Stimulated activated CD4-positive, alpha-beta T cell treated with anti-CD3 and anti-CD28 coated beads, Interleukin-15, amount 100 ng/mL, for 1 hour (primary cell): ENCODE results near the gene ANKRD55.
"Not testable (repeated sequence)": the region's sequence is repeated elsewhere in the genome, so short reads cannot be mapped to it uniquely, and the experiment has no call there.

ENCODE experiments used
- DNase-seq, 2 donors: peaks; one replicate each; pipeline ENCODE4 v3.0.0-alpha.2; 2020; ENCODE audit warnings: low read depth in 1 of 2, low spot score in 1 of 2

The ANKRD55 gene

DNA sequence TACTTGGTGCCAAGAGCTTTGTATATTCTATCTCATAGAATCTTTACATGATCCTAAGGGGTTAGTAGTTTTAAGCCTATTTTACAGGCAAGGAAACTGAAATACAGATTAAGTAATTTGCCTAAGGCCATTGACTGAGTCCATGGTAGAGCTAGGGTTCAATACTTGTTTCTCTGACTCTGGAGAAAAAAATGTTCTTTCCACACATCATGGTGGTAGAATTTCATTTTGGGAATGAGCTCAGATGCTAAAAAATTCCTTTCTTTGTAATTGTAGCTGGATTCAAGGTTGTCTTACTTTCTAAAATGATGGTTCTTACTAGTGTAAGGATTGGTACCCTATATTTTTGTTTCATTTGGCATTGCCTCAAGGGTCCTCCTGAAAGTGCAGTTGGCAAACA, 86.0 kb downstream of the ANKRD55 start:
- DNase-seq, result no peak

DNA sequence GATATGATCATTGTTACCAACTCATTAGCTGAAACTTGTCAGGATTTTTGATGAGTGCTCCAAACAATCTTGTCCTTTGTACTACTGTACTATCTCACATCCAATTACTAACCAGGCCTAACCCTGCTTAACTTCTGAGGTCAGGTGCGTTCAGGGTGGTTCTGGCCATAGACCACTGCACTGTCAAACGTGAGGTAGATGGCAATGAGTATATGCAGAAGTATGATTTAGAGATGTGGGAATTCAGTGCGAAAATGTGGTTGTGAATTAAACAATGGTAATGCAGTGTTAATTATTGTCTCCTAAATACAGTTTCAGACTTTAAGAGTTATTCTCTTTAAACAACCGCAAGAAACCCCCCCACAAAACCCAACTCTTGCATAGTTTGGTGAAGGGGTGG, 86.5 kb downstream of the ANKRD55 start:
- no peak for DNase-seq

DNA sequence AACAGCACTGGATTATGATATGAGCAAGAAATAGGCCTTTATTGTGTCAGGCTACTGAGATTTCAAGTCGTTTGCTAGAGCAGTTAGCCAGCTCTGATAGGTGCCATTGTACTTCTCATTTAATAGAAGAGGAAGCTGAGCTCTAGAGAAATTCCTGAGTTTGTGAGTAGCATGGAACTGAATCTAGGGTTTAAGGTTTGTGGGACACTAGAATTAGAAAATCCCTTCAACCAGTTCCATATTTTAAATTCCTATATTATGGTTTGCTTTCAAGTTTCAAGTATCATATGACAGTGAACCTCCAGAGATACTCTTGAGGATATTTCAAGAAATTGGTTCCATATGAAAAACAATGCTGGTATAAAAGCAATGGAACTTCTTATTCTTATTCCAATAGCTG, 87.6 kb downstream of the ANKRD55 start:
- no peak for DNase-seq

DNA sequence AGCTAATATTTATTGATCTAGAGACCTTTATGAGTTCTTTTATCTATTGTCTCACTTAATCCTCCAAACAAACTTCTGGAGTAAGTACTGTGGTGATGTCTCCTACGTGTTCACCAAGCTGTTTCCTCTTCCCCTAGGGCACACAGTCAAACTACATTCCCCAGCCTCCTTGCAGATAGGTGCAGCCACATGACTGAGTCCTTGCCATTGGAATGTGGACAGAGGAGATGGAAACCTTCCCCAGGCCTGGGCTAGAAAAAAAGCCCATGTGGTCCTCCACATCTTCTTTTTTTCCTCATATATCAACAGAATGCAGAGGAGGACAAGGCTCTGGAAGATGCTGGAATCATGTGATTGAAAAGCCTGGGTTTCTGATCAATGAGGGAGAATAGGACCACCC, 88.0 kb downstream of the ANKRD55 start:
- DNase-seq, result no peak

DNA sequence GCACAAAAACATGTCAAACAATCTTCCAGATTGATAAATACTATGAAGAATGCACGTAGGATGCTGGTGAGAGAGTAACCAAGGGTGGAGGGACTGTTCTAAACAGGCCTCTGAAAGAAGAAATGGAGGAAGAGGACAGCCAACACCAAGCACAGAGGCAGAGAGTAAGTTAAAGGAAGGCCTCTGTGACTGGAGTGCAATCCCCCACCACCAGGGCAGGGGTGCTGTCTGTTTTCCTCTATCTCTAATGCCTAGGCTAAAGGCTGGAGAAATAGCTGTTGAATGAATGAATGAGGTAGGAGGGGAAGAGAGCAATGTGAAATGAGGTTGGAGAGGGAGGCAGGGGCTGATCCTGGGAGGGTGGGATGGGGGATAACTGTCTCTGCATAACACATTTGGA, 88.9 kb downstream of the ANKRD55 start:
- DNase-seq, result no peak

DNA sequence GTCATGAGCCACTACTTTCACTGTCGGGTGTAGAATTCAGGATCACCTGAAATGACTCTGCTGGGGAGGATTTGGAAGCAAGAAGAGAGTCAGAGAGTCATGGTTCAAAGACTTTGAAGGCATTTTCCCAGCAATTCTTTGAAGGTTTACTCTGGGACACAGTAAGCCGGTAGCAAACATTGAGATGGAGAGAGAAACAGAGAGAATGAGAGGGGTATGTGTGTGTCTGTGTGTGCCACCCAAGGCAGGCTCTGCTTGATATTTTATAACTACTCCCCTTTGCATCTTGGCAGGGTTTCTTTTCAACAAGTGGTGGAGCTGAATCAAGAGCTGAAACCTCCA, 89.8 kb downstream of the ANKRD55 start:
- no peak for DNase-seq

DNA sequence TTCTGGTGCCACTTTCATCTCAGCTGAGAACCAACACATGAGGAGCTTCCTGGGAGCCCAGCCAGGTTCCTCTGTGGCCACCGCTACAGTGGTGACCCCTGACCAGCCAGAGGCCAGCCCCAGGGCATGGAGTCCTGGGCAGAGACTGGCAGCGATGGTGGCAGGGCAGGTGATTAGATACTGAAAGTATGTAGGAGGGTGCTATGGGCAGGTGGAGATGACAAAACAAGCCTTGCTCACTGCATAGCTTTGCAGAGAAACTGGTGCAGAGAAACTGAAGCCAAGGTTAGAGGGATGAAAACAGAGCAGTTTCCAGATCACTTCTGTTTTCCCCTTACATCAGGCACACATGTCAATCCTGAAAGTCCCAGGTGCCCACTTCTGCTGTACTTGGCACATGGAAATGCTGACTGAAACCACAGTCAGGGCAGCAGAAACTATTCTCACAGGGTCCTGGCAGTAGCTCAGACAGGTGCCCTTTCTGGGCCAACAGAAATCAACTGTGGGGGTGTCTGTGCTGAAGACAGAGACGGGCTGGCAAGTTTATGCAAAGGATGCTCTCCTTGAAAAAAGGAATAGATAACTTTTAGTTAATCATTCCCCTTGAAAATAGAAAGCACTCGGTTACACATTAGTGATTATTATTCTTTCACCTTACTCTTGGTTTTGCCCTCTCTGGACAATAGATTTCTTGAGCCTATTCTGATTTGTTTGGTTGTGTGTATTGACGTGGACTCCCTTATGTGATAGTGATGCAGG, 90.3 kb downstream of the ANKRD55 start:
- no peak for DNase-seq

DNA sequence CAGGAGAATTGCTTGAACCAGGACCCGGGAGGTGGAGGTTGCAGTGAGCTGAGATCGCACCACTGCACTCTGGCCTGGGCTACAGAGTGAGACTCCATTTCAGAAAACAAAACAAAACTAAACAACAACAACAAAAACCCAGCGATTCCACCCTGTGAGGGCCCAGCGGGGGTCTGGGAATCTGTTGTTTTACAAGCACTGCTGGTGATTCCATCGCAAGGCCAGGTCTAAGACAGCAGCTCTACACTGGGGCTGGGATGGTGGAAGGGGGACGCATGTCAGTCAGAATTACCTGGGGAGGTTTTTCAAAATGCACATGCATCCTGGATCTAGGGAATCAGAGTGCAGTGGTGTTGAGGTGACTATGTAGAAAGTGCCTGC, 90.9 kb downstream of the ANKRD55 start:
- no peak for DNase-seq

DNA sequence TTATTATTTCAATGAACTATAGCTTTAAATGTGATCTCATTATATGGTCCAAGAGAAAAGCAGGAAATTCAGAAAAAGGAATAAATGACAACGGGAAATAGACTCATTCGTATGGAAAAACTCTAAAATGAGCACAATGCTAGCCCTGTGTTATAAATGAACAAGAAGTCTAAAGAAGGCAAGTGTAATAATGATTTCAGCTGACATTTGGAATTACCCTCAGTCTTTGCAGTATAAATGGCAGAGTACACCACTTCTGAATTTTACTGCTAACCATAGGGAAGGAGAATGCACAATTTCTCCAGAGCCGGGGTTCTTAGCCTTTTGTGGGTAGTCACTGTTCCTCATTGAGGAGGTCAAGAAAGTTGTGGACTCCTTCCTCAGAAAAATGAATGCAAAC, 93.1 kb downstream of the ANKRD55 start:
- DNase-seq, result no peak

DNA sequence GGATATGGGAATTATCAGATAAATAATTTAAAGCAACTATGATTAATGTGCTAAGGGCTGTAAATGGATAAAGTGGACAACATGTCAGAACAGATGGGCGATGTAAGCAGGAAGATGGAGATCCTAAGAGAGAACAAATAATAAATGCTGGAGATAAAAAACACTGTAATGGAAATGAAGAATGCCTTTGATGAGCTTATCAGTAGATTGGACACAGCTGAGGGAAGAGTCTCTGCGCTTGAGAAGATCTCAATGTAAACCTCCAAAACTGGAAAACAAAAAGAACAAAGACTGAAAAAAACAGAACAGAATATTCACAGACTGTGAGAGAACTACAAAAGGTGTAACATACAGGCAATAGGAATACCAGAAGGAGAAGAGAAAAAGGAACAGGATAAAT, 102.5 kb downstream of the ANKRD55 start:
- no peak for DNase-seq

DNA sequence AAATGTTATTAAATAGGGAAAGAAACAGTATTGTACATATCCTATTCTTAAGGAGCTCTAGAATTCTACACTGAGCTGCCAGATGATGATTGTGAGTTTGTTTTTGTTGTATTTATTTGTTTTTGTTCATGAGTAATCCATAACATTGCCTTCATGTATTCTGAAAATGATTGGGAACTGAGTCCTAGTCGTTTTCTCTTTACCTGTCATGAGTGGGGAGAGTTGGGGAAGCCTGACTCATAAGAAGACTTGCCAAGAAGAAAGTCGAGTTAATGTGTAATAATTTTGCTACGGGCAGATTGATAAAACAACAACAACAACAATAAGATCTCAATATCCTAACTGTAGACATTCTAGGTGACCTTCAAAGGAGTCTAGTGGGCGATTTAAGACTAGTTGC, 103.8 kb downstream of the ANKRD55 start:
- no peak for DNase-seq

DNA sequence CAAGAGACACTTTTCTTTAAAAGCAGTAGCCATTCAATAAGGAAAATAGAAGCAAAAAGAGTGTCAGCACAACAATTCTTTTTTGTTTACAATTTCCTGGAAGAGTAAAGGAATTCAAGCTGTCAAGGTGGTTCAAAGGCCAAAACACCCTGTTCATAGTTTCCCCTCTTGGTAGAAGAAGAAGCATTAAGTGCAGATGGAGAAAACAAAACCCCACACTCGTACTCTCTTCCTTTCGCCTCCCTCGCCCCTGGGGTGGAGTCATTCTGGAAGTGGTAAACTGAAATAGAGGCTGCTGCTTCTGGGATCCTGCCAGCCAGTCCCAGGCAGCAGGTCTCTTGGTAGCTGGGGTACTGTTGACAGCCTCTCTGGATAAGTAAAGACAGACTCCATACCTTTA, 105.0 kb downstream of the ANKRD55 start:
- DNase-seq, result no peak

DNA sequence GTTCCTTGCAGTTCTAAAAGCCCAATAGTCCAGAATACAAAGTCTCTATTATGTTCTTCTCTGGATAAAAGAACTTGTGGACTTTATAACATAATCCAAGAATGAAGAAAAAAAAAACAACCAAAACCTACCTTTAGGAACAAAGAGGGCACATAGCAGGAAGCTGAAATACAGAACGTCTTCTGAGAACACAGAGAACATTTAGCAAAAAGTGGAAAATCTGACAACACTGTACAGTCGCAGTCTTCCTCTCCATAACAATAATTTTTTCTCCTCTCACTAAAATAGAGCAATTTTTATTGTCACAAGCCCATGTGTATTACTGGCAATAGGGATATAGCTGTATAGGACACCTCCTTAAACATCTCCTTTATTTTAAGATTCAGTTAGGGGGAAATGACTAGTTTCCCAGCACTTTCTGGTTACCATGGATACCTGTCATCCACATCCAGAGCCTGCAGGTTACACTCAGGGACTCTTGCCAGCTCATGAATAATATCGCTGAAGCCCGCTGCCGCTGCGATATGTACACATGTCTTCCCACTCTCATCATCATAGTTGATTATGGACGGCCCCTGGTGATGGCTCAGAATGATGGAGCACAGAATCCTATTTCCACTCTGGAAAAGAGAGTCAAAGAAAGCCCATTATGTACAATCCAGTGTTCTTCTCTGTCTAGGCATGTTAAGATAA, 106.5 kb downstream of the ANKRD55 start:
- DNase-seq, result no peak

DNA sequence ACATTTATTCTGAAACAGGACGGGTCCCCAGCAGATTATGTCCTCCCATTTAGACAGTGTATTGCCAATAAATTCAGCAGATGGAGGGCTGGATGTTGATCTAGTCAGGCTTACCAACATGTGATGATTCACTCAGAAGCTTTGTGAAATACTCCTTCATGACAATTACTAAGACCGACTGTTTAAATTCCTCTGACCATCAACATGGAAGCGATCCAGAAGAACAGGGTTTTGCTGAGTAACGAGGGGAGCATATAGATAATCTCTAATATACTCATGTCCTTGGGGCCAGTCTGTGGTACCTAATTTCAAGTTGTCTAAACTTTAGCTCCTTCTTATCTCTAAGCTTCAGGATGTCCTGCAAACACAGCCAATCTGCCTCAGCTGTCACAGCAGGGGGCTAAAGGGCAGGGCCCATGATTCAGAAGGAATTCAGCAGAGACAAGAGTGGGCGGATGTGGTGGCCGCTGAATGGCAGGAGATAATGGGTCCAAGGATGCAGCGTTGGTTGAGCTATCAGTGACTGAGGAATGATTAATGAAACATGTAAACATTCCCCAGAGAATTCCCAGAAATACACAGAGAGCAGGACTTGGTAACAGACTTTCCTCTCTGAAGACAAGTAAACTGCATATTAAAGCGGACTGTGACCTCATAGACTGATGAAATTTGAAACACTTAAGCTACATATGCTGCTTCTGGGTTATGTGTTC, 109.4 kb downstream of the ANKRD55 start:
- DNase-seq, result no peak

DNA sequence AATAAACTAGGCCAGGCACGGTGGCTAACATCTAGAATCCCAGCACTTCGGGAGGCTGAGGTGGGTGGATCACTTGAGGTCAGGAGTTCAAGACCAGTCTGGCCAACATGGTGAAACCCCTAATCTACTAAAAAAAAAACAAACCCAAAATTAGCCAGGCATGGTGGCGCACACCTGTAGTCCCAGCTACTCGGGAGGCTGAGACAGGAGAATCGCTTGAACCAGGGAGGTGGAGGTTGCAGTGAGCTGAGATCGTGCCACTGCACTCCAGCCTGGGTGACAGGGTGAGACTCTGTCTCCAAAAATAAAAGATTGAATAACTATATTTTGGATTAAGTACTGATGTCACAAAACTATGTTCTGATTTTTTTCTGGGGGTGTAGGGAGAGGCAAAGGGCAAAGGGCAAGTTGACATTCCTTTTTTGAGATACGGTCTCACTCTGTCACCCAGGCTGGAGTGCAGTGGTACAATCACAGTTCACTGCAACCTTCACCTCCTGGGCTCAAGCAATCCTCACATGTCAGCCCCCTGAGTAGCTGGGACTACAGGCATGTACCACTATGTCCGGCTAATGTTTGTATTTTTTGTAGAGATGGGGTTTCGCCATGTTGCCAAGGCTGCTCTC, 110.7 kb downstream of the ANKRD55 start:
- DNase-seq, result not testable (repeated sequence)

DNA sequence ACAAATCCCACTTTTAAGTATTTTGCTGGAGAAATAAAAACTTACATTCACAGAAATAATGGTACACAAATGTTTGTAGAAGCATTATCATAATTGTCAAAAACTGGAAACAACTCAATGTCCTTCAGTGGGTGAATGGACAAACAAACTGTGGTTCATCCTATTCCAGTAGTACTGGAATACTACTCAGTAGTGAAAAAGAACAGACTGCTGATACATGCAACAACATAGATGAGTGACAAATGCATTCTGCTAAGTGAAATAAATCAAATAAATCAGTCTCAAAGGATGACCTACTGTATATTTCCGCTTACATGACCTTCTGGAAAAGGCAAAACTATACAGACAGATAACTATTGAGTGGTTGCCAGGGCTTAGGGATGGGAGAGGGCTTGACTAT, 114.1 kb downstream of the ANKRD55 start:
- DNase-seq, result no peak

DNA sequence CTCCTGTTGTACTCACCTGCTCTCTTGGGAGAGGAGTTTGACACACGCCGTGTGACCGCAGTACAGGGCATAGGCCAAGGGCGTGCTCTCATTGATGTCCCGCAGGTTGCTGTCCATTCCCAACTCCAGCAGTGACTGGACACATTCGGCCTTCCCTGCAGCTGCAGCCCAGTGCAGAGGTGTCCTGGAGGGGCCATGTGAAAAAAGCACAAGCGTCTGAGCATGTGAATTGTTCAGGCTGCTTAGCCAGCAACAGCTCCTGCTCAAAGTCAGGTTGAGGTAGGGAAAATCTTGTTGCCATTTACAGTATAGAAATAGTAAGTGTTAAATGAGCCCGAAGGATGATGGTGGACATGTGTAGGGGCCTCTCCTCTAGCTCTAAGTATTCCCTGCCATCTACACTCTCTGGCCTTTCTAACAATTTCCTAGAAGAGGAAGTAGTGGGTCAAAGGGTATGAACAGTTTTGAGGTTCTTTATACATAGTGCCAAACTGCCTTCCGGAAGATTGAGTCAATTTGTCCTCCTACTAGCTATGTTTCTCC, 116.5 kb downstream of the ANKRD55 start:
- DNase-seq, result no peak

DNA sequence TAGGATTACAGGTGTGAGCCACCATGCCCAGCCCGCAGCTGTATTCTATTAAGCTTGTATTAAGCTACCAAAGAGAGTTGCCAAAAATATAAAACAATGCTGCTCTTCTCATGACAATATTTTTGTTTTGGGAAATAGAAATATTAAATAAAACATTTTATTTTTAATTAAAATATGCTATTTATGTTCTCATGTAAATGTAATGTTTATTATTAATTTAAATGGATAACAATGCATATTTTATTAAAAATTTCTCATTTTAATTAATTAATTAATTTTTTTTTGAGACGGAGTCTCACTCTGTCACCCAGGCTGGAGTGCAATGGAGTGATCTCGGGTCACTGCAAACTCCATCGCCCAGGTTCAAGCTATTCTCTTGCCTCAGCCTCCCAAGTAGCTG, 117.5 kb downstream of the ANKRD55 start:
- DNase-seq, result no peak

DNA sequence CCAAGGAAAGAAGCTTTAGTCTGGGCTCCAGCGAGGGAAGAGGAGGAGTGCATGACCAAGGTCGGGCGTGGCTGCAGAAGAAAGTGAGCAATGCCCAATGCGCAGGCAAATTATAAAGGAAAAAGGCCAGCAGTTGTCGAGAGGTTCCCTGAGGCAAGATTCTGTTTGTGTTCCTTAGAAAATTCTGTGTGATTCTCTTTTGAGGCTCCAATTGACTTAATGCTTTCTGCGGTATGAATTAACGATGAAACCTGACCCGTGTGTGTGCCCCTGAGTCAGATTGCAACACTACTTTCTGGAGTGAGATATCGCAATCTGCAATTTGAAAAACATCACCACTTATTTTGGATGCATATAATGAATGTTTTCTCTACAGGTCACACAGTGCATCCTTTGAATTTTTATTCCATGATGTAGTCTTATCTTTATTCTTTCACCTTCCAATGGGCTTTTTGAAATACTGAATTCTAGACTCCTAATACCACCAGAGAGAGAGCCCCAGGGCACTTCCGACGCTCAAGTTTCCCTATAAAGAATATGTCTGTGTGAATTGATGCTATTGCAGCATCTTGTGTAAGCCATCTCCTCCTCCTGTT, 120.5 kb downstream of the ANKRD55 start:
- no peak for DNase-seq

DNA sequence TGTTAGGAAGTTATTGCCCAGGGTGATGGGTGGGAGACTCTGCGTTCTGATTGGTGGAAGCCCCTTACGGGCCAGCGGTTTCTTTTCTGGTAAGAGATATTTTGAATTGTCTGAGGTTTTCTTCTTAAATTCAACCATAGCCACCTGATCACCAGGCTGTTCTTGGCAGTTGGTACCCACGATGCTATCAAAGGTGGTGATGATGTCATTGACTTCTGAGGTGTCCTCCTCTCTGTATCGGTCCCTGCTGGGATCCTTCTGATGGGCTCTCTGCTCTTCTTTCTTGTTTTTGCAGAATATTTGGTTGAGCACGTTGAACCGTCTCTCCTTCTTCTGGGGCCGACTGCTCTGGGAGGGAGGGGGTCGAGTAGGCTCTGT, 121.7 kb downstream of the ANKRD55 start:
- DNase-seq, result no peak

DNA sequence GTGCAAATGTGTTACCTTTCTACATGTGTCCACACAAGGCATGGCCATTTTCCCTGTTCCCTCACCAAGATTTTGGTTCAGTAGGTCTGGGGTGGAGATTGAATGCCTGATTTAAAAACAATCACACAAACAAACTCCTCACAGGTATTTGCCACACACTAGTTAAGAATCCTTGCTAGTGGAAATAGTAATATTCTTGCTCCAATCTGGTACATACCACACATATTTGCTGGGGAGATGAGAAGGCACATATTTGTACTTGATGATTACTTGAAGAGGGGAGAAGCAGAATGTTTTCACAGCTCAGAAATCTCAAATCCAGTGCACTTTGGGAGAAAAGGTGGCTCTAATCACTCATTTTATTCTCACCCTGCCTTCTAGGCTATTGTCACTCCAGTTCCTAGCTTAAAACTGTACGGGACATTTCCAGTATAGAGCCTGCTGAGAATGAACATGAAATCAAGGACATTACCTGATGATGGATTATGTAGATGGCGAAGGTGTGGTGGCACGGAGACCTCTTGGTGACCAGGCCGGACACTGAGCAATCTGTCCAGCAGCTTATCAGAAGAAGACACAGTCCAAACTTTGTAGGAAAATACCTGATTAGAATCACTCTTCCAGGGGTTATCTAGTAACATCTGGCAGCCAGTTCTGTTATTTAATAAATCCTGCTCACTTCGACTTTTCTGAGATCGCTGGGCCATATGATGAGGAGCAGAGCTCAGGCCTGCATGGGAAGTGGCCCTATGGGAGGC, 122.3 kb downstream of the ANKRD55 start:
- no peak for DNase-seq
